ENCODE measurements around the gene ADSL.

The ADSL gene

DNA sequence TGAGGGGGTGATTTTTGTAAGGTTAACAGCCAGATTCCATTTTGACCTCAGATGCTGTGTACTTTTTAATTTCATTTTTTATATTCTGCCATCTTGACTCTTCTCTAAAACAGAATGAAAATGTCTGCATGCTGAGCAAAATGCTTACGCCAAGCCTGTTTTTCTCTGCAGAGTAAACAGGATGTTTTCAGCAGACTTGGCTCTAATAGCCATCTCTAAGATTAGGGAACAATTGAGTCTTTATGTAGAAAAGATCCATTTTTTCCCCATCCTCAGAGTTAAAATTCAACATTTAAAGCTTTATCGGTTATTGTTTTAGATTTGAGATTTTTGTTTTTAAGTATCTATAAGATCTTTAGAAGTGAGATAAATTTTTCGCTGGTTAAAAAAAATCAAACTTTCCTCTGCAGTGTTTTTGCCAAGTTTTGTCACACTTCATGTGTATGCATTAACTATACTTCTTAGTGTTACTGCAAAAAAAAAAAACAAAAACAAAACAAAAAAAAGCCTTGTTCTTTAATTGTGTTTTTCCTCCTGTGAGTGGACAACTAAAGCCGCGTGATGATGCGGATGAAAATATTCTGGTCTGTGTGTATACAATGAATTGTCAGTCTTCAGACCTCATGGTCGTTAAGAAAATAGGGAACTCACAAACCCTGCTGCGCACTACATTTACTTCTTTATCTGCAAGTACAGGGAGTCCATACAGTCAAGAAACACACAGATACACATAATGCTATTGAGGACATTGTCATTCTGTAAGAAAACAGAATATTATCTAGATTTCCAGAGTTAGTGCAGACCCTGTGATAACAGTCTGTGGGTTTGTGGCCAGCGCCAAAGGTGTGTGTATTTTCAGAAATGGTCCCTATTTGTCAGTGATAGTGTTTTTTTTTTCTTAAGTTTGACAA, 17.5 kb upstream of the ADSL start:
- no peak for DNase-seq

DNA sequence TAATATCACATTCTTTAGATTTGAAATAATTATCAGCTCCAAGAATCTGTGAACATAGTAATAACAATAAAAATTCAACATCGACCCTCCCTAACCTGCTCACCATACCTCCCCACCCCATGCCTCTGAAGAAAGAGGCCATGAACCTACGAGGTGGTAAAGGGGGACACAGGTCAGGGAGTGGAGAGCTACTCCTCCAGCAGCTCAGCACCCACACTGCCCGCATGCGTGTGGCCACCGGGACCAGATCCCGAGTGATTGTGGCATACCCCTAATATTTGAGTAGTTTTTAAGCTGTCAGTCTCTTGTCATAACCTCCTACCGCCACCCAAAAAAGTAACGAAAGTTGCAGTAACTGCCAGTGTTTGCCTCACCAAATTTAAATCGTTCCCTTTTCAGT, 16.8 kb upstream of the ADSL start:
- DNase-seq: no peak

DNA sequence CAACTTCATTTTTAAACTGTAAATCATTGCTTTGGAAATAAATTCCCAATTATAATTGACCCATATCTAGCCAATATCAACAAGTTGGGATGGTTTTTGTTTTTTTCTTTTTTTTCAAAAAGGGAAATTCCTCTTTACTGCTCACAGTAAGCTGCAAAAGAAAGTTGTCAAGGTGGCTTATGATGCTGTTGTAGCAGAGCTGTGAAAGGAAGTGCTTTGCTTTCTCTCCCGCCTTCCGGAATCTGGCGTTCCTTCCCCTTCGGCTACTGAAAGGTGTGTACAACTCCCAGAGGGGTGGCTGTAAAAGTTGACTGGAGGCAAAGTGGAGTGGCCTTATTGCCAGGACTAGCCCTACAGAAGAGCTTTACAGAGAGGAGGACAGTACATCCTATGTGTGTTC, 16.2 kb upstream of the ADSL start:
- DNase-seq: no peak

GRCh38 chr22:40330615-40331014, 15.7 kb upstream of the ADSL start:
- DNase-seq: no peak

DNA sequence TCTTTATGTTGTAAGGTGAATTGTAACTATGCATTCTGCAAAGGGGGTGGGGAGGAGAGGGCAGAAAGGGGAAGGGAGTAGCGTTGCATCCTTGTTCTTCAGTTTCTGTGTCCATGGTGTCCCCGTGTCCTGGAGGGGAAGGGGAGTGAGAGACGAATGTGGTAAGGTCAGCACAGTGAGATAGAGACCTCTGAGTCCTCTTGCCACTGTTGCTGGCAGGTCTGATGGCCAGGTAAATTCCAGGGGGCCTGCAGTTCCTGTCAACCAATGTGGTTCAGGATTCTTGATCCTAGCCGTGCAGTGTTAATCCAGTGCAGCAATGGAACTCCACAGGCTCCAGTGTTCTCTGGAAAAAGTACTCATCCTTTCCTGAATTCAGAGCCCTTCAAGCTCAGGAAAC, 14.6 kb upstream of the ADSL start:
- DNase-seq: no peak

DNA sequence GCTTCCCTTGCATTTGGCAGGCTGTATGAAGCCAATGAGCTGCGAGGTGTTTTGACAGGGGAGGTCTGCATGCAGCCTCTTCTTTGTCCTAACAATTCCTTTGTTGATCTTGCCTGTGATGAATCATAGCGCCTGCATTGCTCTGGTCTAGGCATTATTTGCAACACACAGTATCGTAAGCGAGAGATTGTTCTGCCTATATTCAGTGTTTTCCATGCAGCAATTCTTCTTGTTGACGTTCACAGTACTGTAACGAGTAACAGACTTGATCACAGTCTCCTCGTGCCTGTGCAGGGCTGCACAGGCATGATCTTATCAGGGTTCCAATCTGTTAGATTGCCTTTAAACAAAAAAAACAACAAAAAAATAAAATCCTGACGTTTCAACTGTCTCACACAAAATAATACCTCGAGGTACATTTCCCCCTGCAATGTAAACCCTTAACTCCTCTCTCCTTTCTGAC, 13.9 kb upstream of the ADSL start:
- DNase-seq: no peak

- no peak for DNase-seq
Measured at GRCh38 chr22:40334060-40334459, 12.2 kb upstream of the ADSL start.

- DNase-seq: no peak
Measured at GRCh38 chr22:40334899-40335298, 11.4 kb upstream of the ADSL start.

- no peak for DNase-seq
Measured at GRCh38 chr22:40335358-40335757, 10.9 kb upstream of the ADSL start.

GRCh38 chr22:40340044-40340443, 6.3 kb upstream of the ADSL start:
- DNase-seq: no peak

- DNase-seq: no peak
Measured at GRCh38 chr22:40341604-40342003, 4.7 kb upstream of the ADSL start.

- DNase-seq: no peak
Measured at GRCh38 chr22:40342521-40342920, 3.8 kb upstream of the ADSL start.

- DNase-seq: peak; percentile 70
Measured at GRCh38 chr22:40345271-40345670, 1.0 kb upstream of the ADSL start.

- DNase-seq: peak; percentile 83
Measured at GRCh38 chr22:40345815-40346184, 500 bp upstream of the ADSL start.

- DNase-seq: no peak
Measured at GRCh38 chr22:40347300-40347699, 1.0 kb downstream of the ADSL start.

- DNase-seq: peak; percentile 61
Measured at GRCh38 chr22:40348025-40348658, 1.8 kb downstream of the ADSL start.

- no peak for DNase-seq
Measured at GRCh38 chr22:40352763-40353162, 6.5 kb downstream of the ADSL start.

GRCh38 chr22:40361100-40361499, 14.8 kb downstream of the ADSL start:
- DNase-seq: no peak

GRCh38 chr22:40363059-40363458, 16.8 kb downstream of the ADSL start:
- no peak for DNase-seq

DNA sequence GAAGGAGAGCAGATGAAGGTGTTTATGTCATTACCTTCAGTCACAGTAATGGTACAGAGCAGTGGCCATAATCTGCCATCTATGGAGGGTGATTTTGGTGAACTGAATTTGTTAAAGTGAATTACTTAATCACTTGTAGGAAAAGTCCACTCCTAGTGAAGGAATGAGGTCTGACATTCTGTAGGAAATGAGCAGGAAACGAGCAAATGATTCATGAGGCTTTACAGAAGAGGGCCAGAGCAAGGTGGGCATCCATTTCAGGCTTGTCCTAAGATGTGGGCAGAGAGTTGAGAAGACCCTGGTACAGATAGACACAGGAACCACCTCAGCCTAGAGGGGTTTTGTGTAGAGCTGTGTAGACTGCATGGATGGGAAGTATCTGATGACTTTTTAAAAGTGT, 18.1 kb downstream of the ADSL start:
- no peak for DNase-seq

GRCh38 chr22:40366068-40366467, 19.8 kb downstream of the ADSL start:
- DNase-seq: no peak

DNA sequence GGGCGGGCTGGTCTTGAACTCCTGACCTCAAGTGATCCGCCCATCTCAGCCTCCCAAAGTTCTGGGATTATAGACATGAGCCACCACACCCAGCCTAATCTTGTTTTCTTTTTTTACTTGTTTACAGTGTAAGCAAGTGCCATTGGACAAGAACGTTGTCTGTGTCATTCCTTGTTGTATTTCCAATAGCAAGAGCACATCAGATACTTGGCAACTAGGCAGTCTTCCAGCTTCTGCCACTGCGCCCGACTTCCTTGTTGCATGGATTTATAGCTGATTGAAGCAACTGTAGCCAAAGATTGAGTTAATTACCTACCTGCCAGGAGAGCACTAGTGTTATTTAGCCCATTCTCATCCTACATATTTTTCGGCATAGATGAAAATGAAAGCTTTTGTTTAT, 21.0 kb downstream of the ADSL start:
- DNase-seq: no peak

- peak; percentile 11 for DNase-seq
Measured at GRCh38 chr22:40368016-40368415, 21.7 kb downstream of the ADSL start.

- DNase-seq: no peak
Measured at GRCh38 chr22:40368836-40369235, 22.5 kb downstream of the ADSL start.

DNA sequence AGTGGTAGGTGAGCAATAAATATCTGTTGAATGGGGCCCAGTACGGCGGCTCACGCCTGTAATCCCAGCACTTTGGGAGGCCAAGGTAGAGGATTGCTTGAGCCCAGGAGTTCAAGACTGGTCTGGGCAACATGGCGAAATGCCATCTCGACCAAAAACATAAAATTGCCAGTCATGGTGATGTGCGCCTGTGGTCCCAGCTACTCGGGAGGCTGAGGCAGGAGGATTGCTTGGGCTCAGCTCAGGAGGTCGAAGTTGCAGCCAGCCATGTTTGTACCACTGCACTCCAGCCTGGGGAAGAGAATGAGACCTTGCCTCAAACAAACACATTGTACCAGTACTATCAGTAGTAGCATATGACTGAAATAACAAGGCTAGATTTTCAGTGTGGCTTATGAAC, 28.3 kb downstream of the ADSL start:
- no peak for DNase-seq
